WI38 (cell line): ENCODE results near the gene DNM2.
"Not testable (repeated sequence)": the region's sequence is repeated elsewhere in the genome, so short reads cannot be mapped to it uniquely, and the experiment has no call there.

Experiments used
- H3K4me3 ChIP-seq: 2 replicates; pipeline ENCODE4 v1.5.1; 2011; ENCODE audit warnings: low read depth, mild to moderate bottlenecking, control low read depth, low read length
- CTCF ChIP-seq: IDR thresholded peaks from 2 replicates; pipeline ENCODE4 v1.5.1; 2012; ENCODE audit warnings: low read depth, mild to moderate bottlenecking, control low read depth, low read length

Gene DNM2

DNA sequence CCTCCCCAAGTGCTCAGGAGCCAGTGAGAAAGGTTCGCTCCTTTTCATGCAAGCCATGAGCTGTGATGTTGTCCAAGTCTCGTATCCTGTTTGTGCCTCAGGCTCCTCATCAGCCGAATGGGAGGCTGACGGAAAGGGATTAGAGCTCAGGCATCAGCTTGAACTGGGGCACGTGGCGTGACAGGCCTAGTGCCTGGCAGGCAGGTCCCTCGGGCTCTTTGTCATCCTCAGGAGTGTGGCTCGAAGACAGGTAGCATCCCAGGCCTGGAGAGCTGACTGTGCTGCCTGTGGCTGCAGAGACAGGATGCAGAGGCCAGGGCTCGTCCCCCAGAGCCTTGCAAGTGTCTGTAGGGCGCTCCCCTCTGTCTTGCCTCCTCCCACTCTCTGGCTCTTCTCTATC, 38.5 kb downstream of the DNM2 start:
- H3K4me3 ChIP-seq: no peak overlapping the region
- no peak for TF ChIP-seq CTCF

DNA sequence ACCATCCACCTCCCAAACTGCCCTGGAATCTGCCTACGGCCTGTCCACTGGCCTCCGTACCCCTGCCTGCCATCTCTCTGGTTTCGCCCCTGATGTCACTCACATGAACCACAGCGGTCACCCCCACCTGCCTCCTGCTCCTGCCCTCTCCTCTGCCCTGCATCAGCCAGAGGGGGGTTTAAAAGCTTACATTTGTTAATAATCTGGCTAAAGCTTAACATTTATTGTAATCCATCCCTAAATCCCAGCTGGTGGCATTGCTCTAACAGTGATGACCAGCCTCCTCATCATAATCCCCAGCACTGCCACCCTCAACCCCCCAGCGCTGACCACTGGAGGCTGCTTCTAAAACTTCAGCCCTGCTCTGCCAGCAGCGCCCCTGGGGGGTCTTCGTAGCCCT, 38.9 kb downstream of the DNM2 start:
- no peak overlapping the region for H3K4me3 ChIP-seq
- TF ChIP-seq CTCF: no peak

DNA sequence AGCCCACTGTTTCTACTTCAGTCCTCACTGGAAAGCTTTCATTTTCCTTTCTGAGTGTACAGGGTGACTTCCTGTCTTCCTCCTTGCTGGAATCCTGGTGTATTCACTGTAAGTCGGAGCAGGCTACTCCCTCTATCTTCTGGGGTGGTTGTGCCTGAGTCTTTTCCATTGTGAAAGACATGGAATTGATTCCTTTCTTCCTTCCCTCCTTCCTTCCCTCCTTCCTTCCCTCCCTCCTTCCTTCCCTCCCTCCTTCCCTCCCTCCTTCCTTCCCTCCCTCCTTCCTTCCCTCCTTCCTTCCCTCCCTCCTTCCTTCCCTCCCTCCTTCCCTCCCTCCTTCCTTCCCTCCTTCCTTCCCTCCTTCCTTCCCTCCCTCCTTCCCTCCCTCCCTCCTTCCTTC, 40.2 kb downstream of the DNM2 start:
- not testable (repeated sequence) for H3K4me3 ChIP-seq

DNA sequence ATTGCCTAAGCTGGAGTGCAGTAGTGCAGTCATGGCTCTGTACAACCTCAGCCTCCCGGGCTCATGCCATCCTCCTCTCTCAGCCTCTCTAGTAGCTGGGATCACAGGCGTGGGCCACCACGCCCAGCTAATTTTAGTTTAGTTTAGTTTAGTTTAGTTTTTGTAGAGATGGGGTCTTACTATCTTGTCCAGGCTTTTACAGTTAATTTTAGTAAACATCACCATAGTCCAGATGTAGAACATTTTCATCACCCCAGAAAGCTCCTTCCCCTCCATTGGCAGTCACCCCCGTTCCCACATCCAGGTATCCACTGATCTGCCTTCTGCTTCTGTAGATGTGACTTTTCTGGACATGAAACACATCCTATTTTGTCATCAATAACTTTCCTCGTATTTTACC, 41.1 kb downstream of the DNM2 start:
- TF ChIP-seq CTCF: no peak
- H3K4me3 ChIP-seq: no peak overlapping the region

- H3K4me3 ChIP-seq: no peak overlapping the region
- no peak for TF ChIP-seq CTCF
Observed at GRCh38 chr19:10760273-10760944, 42.5 kb downstream of the DNM2 start.

DNA sequence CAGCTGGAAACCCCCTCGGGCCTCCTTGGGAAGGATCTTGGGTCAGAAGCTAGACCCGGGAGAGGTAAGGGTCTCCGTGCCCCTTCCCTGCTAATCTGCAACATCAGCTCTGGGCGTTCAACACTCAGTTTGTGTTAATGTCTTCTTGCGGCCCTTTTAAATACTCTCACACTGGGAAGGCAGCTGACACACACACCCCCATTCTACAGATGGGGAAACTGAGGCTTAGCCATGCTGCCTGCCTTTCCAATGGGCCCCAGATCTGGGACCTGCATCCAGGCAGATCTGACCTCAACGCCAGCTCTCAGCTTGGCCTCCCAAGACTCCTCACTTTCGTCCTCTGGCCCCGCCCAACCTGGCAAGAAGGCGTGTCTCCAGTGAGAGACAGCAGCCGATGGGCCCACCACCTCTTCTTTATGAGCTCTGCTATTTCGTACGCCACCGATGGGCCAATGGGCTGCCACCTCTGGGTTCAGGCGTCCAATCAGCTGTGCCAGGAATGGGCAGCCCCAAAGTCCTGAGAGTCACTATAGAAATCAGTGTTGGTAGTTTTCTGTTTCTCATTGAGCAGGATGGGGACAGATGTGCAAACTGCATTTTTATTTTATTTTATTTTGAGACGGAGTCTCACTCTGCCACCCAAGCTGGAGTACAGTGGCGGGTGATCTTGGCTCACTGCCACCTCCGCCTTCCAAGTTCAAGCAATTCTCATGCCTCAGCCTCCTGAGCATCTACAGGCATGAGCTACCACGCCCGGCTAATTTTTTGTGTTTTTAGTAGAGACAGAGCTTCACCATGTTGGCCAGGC, 43.8 kb downstream of the DNM2 start:
- H3K4me3 ChIP-seq: no peak overlapping the region
- no peak for TF ChIP-seq CTCF

DNA sequence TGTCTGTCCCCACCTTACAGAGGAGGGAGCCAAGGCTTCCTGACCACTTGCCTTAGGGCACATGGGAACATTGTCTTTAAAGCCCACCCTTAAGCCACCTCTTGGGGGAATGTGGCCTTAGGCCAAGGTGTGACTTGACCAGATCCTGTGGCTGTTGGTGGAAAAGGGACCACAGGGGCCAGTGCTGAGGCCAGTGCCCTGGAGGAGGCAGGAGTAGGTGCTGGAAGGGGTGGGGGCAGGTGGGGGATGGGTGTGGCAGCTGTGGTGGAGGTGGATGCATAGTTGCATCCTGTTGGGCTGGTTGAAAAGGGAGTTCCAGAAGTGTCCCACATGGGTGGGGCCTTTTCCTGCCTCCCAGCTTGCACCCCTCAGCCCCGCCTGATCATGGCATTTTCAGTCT, 44.8 kb downstream of the DNM2 start:
- TF ChIP-seq CTCF: no peak
- H3K4me3 ChIP-seq: no peak overlapping the region
